H9 (cell line): ENCODE data around the gene OR52I2. TPM values are rescaled to one million over a fixed set of nuclear protein-coding genes. Genes with fewer than 3 reads are reported as not detected.

Experiments used
- DNase-seq: peaks from one replicate; pipeline ENCODE4 v3.0.0-alpha.2; 2017
- H2AFZ ChIP-seq: one replicate; pipeline ENCODE4 v1.6.1; 2013; ENCODE audit warnings: mild to moderate bottlenecking, low read length, control low read depth, moderate library complexity
- H2AK5ac ChIP-seq: 2 replicates; pipeline ENCODE4 v1.6.1; 2013; ENCODE audit warnings: low read length, control low read depth, mixed read lengths; ENCODE audit not compliant: insufficient read length
- H2BK120ac ChIP-seq: one replicate; pipeline ENCODE4 v1.6.1; 2013; ENCODE audit warnings: low read depth, mild to moderate bottlenecking, low read length, control low read depth, inconsistent platforms; ENCODE audit not compliant: poor library complexity, severe bottlenecking
- H2BK12ac ChIP-seq: 2 replicates; pipeline ENCODE4 v1.6.1; 2013; ENCODE audit warnings: low read length, control low read depth, mixed read lengths, low read depth; ENCODE audit not compliant: insufficient read length
- H2BK15ac ChIP-seq: 2 replicates; pipeline ENCODE4 v1.6.1; 2013; ENCODE audit warnings: low read depth, low read length, control low read depth
- H2BK20ac ChIP-seq: one replicate; pipeline ENCODE4 v1.6.1; 2013; ENCODE audit warnings: low read depth, mild to moderate bottlenecking, low read length, control low read depth, inconsistent platforms; ENCODE audit not compliant: poor library complexity, severe bottlenecking
- H2BK5ac ChIP-seq: 2 replicates; pipeline ENCODE4 v1.6.1; 2013; ENCODE audit warnings: low read length, control low read depth, mixed read lengths; ENCODE audit not compliant: insufficient read length
- H3K14ac ChIP-seq: 2 replicates; pipeline ENCODE4 v1.6.1; 2013; ENCODE audit warnings: low read length, control low read depth; ENCODE audit not compliant: insufficient read depth
- H3K18ac ChIP-seq: 2 replicates; pipeline ENCODE4 v1.6.1; 2013; ENCODE audit warnings: low read depth, mild to moderate bottlenecking, mixed read lengths, low read length, control low read depth; ENCODE audit not compliant: insufficient read length
- H3K23ac ChIP-seq: 2 replicates; pipeline ENCODE4 v1.6.1; 2013; ENCODE audit warnings: low read length, control low read depth, mixed read lengths, low read depth; ENCODE audit not compliant: insufficient read length
- H3K23me2 ChIP-seq: 2 replicates; pipeline ENCODE4 v1.6.1; 2013; ENCODE audit warnings: low read depth, mild to moderate bottlenecking, mixed read lengths, low read length, control low read depth; ENCODE audit not compliant: insufficient read length, poor library complexity, severe bottlenecking
- H3K27ac ChIP-seq: 2 replicates; pipeline ENCODE4 v1.5.1; 2013; ENCODE audit warnings: low read length, control low read depth, mixed read lengths, low read depth; ENCODE audit not compliant: insufficient read length
- H3K27me3 ChIP-seq: 2 replicates; pipeline ENCODE4 v1.6.1; 2013; ENCODE audit warnings: low read length, control low read depth, inconsistent platforms; ENCODE audit not compliant: insufficient read depth
- H3K4ac ChIP-seq: 2 replicates; pipeline ENCODE4 v1.6.1; 2013; ENCODE audit warnings: low read depth, mild to moderate bottlenecking, control low read depth, inconsistent platforms, low read length, moderate library complexity
- H3K4me1 ChIP-seq: 2 replicates; pipeline ENCODE4 v1.6.1; 2013; ENCODE audit warnings: low read length, control low read depth, inconsistent platforms; ENCODE audit not compliant: insufficient read depth
- H3K4me2 ChIP-seq: 2 replicates; pipeline ENCODE4 v1.6.1; 2013; ENCODE audit warnings: low read length, control low read depth, mixed read lengths; ENCODE audit not compliant: insufficient read length, insufficient read depth
- H3K56ac ChIP-seq: 2 replicates; pipeline ENCODE4 v1.6.1; 2013; ENCODE audit warnings: low read depth, mild to moderate bottlenecking, mixed read lengths, low read length, control low read depth; ENCODE audit not compliant: insufficient read length
- H3K79me1 ChIP-seq: 2 replicates; pipeline ENCODE4 v1.6.1; 2013; ENCODE audit warnings: low read depth, mild to moderate bottlenecking, moderate library complexity, low read length, control low read depth, inconsistent platforms; ENCODE audit not compliant: insufficient read depth, poor library complexity, severe bottlenecking
- H3K79me2 ChIP-seq: 2 replicates; pipeline ENCODE4 v1.6.1; 2013; ENCODE audit warnings: low read length, control low read depth, inconsistent platforms; ENCODE audit not compliant: insufficient read depth
- H3K9ac ChIP-seq: 2 replicates; pipeline ENCODE4 v1.6.1; 2013; ENCODE audit warnings: low read length, control low read depth, mixed read lengths; ENCODE audit not compliant: insufficient read length; ENCODE audit errors: extremely low read depth
- H3K9me3 ChIP-seq: one replicate; pipeline ENCODE4 v1.6.1; 2013; ENCODE audit warnings: low read depth, low read length, inconsistent platforms; ENCODE audit not compliant: control insufficient read depth
- H3T11ph ChIP-seq: one replicate; pipeline ENCODE4 v1.6.1; 2013; ENCODE audit warnings: mild to moderate bottlenecking, low read length, control low read depth, inconsistent platforms
- H4K20me1 ChIP-seq: one replicate; pipeline ENCODE4 v1.6.1; 2013; ENCODE audit not compliant: control insufficient read depth, insufficient read length, insufficient read depth
- H4K5ac ChIP-seq: 2 replicates; pipeline ENCODE4 v1.6.1; 2013; ENCODE audit warnings: low read depth, mild to moderate bottlenecking, mixed read lengths, low read length, control low read depth; ENCODE audit not compliant: insufficient read length
- H4K8ac ChIP-seq: replicated peaks from 2 replicates; pipeline ENCODE4 v1.6.1; 2013; ENCODE audit warnings: low read length, control low read depth, mixed read lengths, low read depth; ENCODE audit not compliant: insufficient read length
- H4K91ac ChIP-seq: 2 replicates; pipeline ENCODE4 v1.6.1; 2013; ENCODE audit warnings: low read depth, mild to moderate bottlenecking, moderate library complexity, mixed read lengths, low read length, control low read depth; ENCODE audit not compliant: insufficient read length
- H3K27ac Mint-ChIP-seq, 3 experiments: 2 replicates in 2 of 3; 3 replicates in 1 of 3; pipeline ENCODE4 v1.8.0; 2020 to 2021; ENCODE audit warnings: mixed read lengths in 3 of 3, mild to moderate bottlenecking in 1 of 3, moderate library complexity in 1 of 3
- H3K27me3 Mint-ChIP-seq: 2 replicates; pipeline ENCODE4 v1.8.0; 2021; ENCODE audit warnings: low read depth, mild to moderate bottlenecking, moderate library complexity, mixed read lengths
- H3K36me3 Mint-ChIP-seq, 3 experiments: 2 replicates in 2 of 3; 3 replicates in 1 of 3; pipeline ENCODE4 v1.8.0; 2020 to 2021; ENCODE audit warnings: low read depth in 3 of 3, mixed read lengths in 3 of 3; ENCODE audit not compliant: insufficient read depth in 1 of 3
- H3K4me1 Mint-ChIP-seq, 2 experiments: 2 replicates each; pipeline ENCODE4 v1.8.0; 2020; ENCODE audit warnings: mixed read lengths in 2 of 2
- H3K4me3 Mint-ChIP-seq, 2 experiments: 2 replicates in 1 of 2; 3 replicates in 1 of 2; pipeline ENCODE4 v1.8.0; 2020 to 2021; ENCODE audit warnings: mild to moderate bottlenecking in 2 of 2, mixed read lengths in 2 of 2, moderate library complexity in 1 of 2
- H3K9me3 Mint-ChIP-seq, 2 experiments: 2 replicates in 1 of 2; 3 replicates in 1 of 2; pipeline ENCODE4 v1.8.0; 2020; ENCODE audit warnings: mild to moderate bottlenecking in 2 of 2, mixed read lengths in 2 of 2, moderate library complexity in 1 of 2
- CTCF ChIP-seq: fragments of 200-600 bp; sonication (generic); conservative IDR thresholded peaks from 3 replicates; pipeline ENCODE4 v1.8.0; 2021; ENCODE audit warnings: antibody characterized with exemption, mild to moderate bottlenecking
- WGBS: extraction: QIAGEN DNeasy Blood & Tissue Kit; methylation state at CpG from one replicate; pipeline ENCODE4 v1.1.7; 2013; ENCODE audit warnings: missing lambda C conversion rate, low lambda C conversion rate, mixed read lengths; ENCODE audit not compliant: insufficient read length; ENCODE audit errors: extremely low coverage; 5-methylcytosine and 5-hydroxymethylcytosine counted together
- total RNA-seq: library from RNA; stranded (reverse); gene quantifications from 2 replicates; pipeline ENCODE4 v1.2.1, GENCODE V29; 2021

Gene OR52I2
- total RNA-seq, 1 experiment from 2014 or later, result not detected

DNA sequence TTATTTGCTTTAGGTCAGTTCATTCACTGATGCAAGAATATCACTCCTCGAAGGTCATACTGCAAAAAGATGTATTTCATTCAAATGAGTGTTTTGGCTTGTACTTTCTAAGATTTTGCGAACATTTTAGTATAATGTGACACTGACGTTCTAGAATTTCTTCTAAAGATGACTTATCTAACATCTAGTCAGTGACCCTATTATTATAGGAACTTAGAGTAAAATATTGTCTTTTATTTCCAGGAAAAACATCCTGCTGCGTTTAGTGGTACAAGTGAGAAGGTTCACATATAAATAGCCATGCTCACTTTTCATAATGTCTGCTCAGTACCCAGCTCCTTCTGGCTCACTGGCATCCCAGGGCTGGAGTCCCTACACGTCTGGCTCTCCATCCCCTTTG, 36.7 kb upstream of the OR52I2 start, which contains the start of gene OR52M1:
Gene OR52M1 (plus strand): TSS at position 301 of the 400 bp plus-strand sequence. CDS start 0 bp downstream, at position 301.
- H3K14ac ChIP-seq, result no peak within 1 kb of the TSS; the same call in 1 of the 2 replicates
- H3K27ac ChIP-seq, result no peak within 1 kb of the TSS
- no peak within 1 kb of the TSS for H3T11ph ChIP-seq
- no peak within 1 kb of the TSS for H4K91ac ChIP-seq
- no peak within 1 kb of the TSS for H2AK5ac ChIP-seq
- no peaks in the 10 kb centered on the region for H3K79me1 ChIP-seq
- no peaks in the 10 kb centered on the region for H3K4me1 ChIP-seq
- no peak within 1 kb of the TSS for H2BK15ac ChIP-seq
- Mint-ChIP-seq H3K9me3 (peaks cover 0 to 2% of the 10 kb centered on the region in 2 experiments; a peak in 2 of 5 replicates), H3K4me1 (no peaks in the 10 kb centered on the region), H3K4me3 (no peak within 1 kb of the TSS), H3K27ac (no peak within 1 kb of the TSS), H3K27me3 (peaks cover 14% of the 10 kb centered on the region), H3K36me3 (no peaks in the 10 kb centered on the region)
- no peaks in the 10 kb centered on the region for H3K27me3 ChIP-seq
- no peak within 1 kb of the TSS for H2AFZ ChIP-seq
- no peak within 1 kb of the TSS for H3K56ac ChIP-seq
- no peak within 1 kb of the TSS for H2BK5ac ChIP-seq
- no peak for DNase-seq
- H3K9me3 ChIP-seq, result no peaks in the 10 kb centered on the region
- WGBS, result no CpG with 5 or more reads among the region's 5 CpGs
- no peak within 1 kb of the TSS for H3K9ac ChIP-seq
- no peaks in the 10 kb centered on the region for H3K23me2 ChIP-seq
- no peak for TF ChIP-seq CTCF
- H3K18ac ChIP-seq, result no peak within 1 kb of the TSS
- H3K23ac ChIP-seq, result no peak within 1 kb of the TSS
- no peak within 1 kb of the TSS for H4K8ac ChIP-seq
- H4K5ac ChIP-seq, result no peak within 1 kb of the TSS
- no peak within 1 kb of the TSS for H2BK12ac ChIP-seq
- H2BK120ac ChIP-seq, result no peak within 1 kb of the TSS
- no peak within 1 kb of the TSS for H3K4ac ChIP-seq
- H4K20me1 ChIP-seq, result no peaks in the 10 kb centered on the region
- H3K79me2 ChIP-seq, result no peaks in the 10 kb centered on the region
- H3K4me2 ChIP-seq, result no peak within 1 kb of the TSS
- no peak within 1 kb of the TSS for H2BK20ac ChIP-seq
